ENCODE measurements around the gene EVC2. TPM values are rescaled to one million over a fixed set of nuclear protein-coding genes. Genes with fewer than 3 reads are reported as not detected.

EVC2 gene
- polyA plus RNA-seq, 3 donors, result 8.3 to 9.2 (median 9.0) TPM

GRCh38 chr4:5572751-5573150 is 135.6 kb downstream of the EVC2 start:
- DNase-seq (ENCODE audit: low read depth in 3 of 3, low spot score in 2 of 3), result no peak

- DNase-seq (ENCODE audit: low read depth in 3 of 3, low spot score in 2 of 3), result no peak
Observed at GRCh38 chr4:5572114-5572513, 136.2 kb downstream of the EVC2 start.

DNA sequence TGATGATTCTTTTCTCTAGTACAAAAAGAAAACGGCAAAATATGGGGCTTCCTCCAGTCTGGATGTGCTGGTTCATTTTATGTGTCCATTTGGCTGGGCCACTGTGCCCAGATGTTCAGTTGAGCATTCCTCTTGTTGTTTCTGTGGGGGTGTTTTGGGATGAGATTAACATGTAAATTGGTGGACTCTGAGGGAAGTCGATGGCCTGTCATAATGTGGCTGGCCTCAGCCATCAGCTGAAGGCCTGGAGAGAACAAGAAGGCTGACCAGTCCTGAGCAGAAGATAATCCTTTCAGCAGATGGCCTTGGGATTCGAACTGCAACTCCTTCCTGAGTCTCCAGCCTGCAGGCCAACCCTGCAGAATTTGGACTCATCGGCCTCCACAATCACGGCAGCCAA is 136.7 kb downstream of the EVC2 start:
- no peak for DNase-seq (ENCODE audit: low read depth in 3 of 3, low spot score in 2 of 3)

- no peak for DNase-seq (ENCODE audit: low read depth in 3 of 3, low spot score in 2 of 3)
Observed at GRCh38 chr4:5569451-5569850, 138.9 kb downstream of the EVC2 start.

GRCh38 chr4:5568931-5569330 is 139.4 kb downstream of the EVC2 start:
- DNase-seq (ENCODE audit: low read depth in 3 of 3, low spot score in 2 of 3), result no peak

GRCh38 chr4:5568336-5568735 is 140.0 kb downstream of the EVC2 start:
- DNase-seq (ENCODE audit: low read depth in 3 of 3, low spot score in 2 of 3), result no peak

GRCh38 chr4:5566991-5567390 is 141.4 kb downstream of the EVC2 start:
- DNase-seq (ENCODE audit: low read depth in 3 of 3, low spot score in 2 of 3), result no peak

DNA sequence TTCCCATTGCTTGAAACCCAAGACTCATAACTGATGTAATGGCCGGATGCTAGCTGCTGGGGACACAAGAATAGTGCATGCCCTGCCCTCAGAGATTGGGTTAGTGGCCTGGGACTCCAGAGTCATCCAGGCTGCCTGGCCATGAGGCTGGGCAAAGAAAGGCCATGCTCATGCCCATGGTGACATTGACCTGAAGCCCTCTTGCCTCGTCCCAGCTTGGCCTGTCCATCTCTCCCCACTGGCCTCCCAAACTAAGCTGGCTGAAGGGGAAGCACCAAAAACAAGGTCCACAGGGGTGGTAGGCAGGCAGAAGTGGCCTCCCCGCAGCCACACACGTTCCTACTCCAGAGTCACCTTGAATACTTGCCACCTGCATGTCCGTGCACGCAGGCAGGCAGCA is 141.8 kb downstream of the EVC2 start:
- no peak for DNase-seq (ENCODE audit: low read depth in 3 of 3, low spot score in 2 of 3)

DNA sequence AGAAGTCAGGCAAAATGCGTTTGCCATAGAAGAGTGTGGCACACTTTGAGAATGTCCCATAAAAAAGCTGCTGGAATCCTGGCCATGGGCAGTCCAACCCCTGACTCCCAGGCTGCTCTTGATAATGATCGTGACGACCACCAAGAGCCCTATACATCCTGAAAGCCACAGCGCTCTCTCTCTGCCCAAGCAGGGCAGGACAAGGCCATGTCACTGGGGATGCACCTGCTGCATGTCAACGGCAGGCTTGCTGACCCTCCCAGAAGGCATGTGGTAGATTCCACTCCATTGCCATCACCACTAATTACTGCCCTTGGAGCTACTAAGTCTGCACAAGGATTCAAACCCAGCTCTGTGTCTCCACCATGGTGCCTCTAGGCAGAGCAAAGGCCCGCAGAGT is 144.5 kb downstream of the EVC2 start:
- DNase-seq (ENCODE audit: low read depth in 3 of 3, low spot score in 2 of 3), result no peak

- DNase-seq (ENCODE audit: low read depth in 3 of 3, low spot score in 2 of 3), result no peak
Observed at GRCh38 chr4:5562476-5562875, 145.9 kb downstream of the EVC2 start.

DNA sequence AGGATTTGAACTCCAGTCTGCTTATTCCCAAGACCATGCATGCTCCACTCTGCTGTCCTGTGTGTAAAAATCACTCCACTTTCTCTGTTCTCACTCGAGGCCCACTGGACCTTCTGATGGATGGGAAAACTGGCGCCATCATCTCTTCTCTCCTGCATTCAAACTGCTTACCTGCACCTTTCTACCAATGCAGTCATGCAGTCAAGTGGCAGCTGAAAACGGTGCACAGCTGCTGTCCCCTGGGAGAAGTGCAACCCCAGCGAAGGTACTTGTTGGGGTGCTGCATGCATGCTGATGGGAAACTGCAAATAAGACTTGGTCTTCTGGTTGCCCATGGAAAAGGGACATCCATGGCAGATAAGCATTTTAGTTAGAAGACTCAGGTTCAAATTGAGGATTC is 147.1 kb downstream of the EVC2 start:
- no peak for DNase-seq (ENCODE audit: low read depth in 3 of 3, low spot score in 2 of 3)

- no peak for DNase-seq (ENCODE audit: low read depth in 3 of 3, low spot score in 2 of 3)
Observed at GRCh38 chr4:5558502-5558901, 149.9 kb downstream of the EVC2 start.

- no peak for DNase-seq (ENCODE audit: low read depth in 3 of 3, low spot score in 2 of 3)
Observed at GRCh38 chr4:5554376-5554775, 154.0 kb downstream of the EVC2 start.

- no peak for DNase-seq (ENCODE audit: low read depth in 3 of 3, low spot score in 2 of 3)
Observed at GRCh38 chr4:5553801-5554200, 154.6 kb downstream of the EVC2 start.

GRCh38 chr4:5552451-5552850 is 155.9 kb downstream of the EVC2 start:
- DNase-seq (ENCODE audit: low read depth in 3 of 3, low spot score in 2 of 3), result no peak

GRCh38 chr4:5547651-5548249 is 160.6 kb downstream of the EVC2 start:
- no peak for DNase-seq (ENCODE audit: low read depth in 3 of 3, low spot score in 2 of 3)

DNA sequence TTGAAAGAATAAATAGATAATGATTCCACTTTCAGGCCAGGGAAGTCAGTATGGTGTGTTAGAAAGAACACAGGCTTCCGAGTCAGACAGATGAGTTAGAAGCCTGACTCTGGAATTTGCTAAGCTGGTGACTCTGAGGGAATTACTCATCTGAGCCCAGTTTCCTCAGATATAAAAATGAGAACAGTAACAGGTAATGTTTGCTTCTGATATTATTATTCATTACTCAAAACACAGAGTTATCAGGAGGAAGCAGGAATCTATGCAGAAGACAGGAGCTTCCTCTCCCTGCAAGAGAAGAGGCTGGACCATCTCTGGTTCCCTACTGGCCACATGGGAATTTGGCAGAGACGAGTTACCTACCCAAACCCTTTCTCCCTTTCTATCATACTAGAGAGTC is 163.1 kb downstream of the EVC2 start:
- DNase-seq (ENCODE audit: low read depth in 3 of 3, low spot score in 2 of 3), result no peak

GRCh38 chr4:5544762-5545161 is 163.6 kb downstream of the EVC2 start:
- no peak for DNase-seq (ENCODE audit: low read depth in 3 of 3, low spot score in 2 of 3)

- no peak for DNase-seq (ENCODE audit: low read depth in 3 of 3, low spot score in 2 of 3)
Observed at GRCh38 chr4:5543681-5544080, 164.7 kb downstream of the EVC2 start.

GRCh38 chr4:5541169-5541568 is 167.2 kb downstream of the EVC2 start:
- no peak for DNase-seq (ENCODE audit: low read depth in 3 of 3, low spot score in 2 of 3)

DNA sequence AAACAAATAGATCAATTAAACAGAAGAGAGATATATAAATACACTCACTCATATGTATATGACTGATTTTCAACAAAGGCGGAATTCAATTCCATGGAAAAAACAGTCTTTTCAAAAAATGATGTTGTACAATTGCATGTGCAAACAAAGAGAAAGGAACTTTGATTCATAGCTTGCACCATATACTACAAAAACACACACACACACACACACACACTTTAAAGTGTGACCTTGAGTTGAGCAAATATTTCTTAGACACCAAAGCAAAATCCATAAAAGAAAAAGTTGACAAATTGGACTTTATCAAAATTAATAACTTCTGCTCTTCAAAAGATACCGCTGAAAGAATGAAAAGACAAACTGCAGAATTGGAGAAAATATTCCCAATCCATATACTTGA is 168.8 kb downstream of the EVC2 start:
- no peak for DNase-seq (ENCODE audit: low read depth in 3 of 3, low spot score in 2 of 3)

DNA sequence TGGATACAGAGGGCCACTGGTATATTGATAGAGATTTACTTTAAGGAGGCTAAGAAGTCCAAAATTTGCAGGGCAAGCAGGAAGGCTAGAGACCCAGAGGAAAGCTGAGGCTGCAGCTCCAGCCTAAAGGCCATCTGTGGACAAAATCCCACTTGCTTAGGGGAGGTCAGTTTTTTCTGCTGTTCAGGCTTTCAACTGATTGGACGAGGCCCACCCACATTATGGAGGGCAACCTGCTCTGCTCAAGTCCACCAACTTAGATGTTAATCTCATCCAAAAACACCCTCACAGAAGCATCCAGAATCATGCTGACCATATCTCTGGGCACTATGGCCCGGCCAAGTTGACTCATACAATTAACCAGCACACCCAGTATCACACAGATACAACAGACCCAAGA is 176.3 kb downstream of the EVC2 start:
- no peak for DNase-seq (ENCODE audit: low read depth in 3 of 3, low spot score in 2 of 3)

DNA sequence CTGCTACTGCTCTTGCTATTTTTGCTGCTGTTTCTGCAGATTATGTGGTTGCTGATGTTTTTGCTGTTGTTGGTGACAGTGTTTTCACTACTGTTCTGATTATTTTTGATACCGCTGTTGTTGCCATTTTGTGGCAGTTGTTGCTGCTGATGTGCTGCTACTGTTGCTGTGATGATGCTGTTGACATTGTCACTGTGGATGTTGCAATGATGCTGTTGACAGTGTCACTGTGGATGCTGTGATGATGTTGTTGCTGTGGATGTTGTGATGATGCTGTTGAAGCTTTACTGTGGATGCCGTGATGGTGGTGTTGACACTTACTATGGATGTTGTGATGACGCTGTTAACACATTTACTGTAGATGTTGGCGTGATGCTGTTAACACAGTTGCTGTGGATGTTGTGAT is 180.3 kb downstream of the EVC2 start:
- DNase-seq (ENCODE audit: low read depth in 3 of 3, low spot score in 2 of 3), result no peak
